SK-N-SH (cell line): ENCODE results near the gene SHB. TPM values are rescaled to one million over a fixed set of nuclear protein-coding genes. Genes with fewer than 3 reads are reported as not detected.
"Not testable (repeated sequence)": the region's sequence is repeated elsewhere in the genome, so short reads cannot be mapped to it uniquely, and the experiment has no call there.

Source experiments
- CTCF ChIA-PET: fragments of 300-600, 350-600 bp; formaldehyde crosslinking; extraction: SDS; loops from one replicate; lab custom pipeline; 2021; lab: Yijun Ruan, JAX
- POLR2A ChIA-PET: fragments of 350-600 bp; sonication (Branson Sonifier 250); formaldehyde crosslinking; extraction: SDS; loops from one replicate; lab custom pipeline; 2020; ENCODE audit warnings: antibody characterized with exemption, inconsistent platforms; lab: Yijun Ruan, JAX
- DNase-seq: peaks from one replicate; pipeline ENCODE4 v3.0.0; 2012
- H2AFZ ChIP-seq: fragments of 200-600 bp; sonication (generic); 2 replicates; pipeline ENCODE4 v1.8.1; 2016; ENCODE audit warnings: antibody characterized with exemption, mild to moderate bottlenecking, low read depth
- H3F3A ChIP-seq: fragments of 200-600 bp; sonication (generic); replicated peaks from 2 replicates; pipeline ENCODE3; 2016; ENCODE audit warnings: antibody characterized with exemption, mild to moderate bottlenecking; ENCODE audit not compliant: insufficient read depth
- H3K27ac ChIP-seq, 2 experiments: fragments of 200-500 bp in 1 of 2; fragments of 200-600 bp in 1 of 2; sonication (Bioruptor generic) in 1 of 2; sonication (generic), shearing (Covaris generic) in 1 of 2; 2 replicates each; pipeline versions ENCODE4 v1.5.1 to v1.6.1; 2014 to 2016; ENCODE audit warnings: low read depth in 2 of 2, inconsistent platforms in 1 of 2, low read length in 1 of 2, mild to moderate bottlenecking in 1 of 2, mixed read lengths in 1 of 2
- H3K27me3 ChIP-seq: fragments of 200-600 bp; sonication (generic), shearing (Covaris generic); 2 replicates; pipeline ENCODE4 v1.6.1; 2016; ENCODE audit warnings: mixed run types; ENCODE audit not compliant: insufficient read depth
- H3K36me3 ChIP-seq, 2 experiments: fragments of 200-500 bp in 1 of 2; fragments of 200-600 bp in 1 of 2; sonication (Bioruptor generic) in 1 of 2; sonication (generic) in 1 of 2; replicated peaks in 1 of 2; 2 replicates each; pipeline versions ENCODE3 to v1.5.1; 2014 to 2016; ENCODE audit warnings: low read length in 1 of 2, mild to moderate bottlenecking in 1 of 2; ENCODE audit not compliant: insufficient read depth in 2 of 2, control insufficient read depth in 1 of 2
- H3K4me1 ChIP-seq, 2 experiments: fragments of 200-500 bp in 1 of 2; fragments of 200-600 bp in 1 of 2; sonication (Bioruptor generic) in 1 of 2; sonication (generic), shearing (Covaris generic) in 1 of 2; 2 replicates each; pipeline versions ENCODE4 v1.5.1 to v1.6.1; 2014 to 2016; ENCODE audit warnings: low read depth in 1 of 2, low read length in 1 of 2, mixed run types in 1 of 2; ENCODE audit not compliant: insufficient read depth in 2 of 2, control insufficient read depth in 1 of 2
- H3K4me2 ChIP-seq: fragments of 200-600 bp; sonication (generic), shearing (Covaris generic); 2 replicates; pipeline ENCODE4 v1.6.1; 2017; ENCODE audit warnings: mixed run types
- H3K4me3 ChIP-seq, 2 experiments: fragments of 200-500 bp in 1 of 2; fragments of 200-600 bp in 1 of 2; sonication (Bioruptor generic) in 1 of 2; sonication (generic), shearing (Covaris generic) in 1 of 2; 2 replicates each; pipeline versions ENCODE4 v1.5.1 to v1.8.1; 2014 to 2016; ENCODE audit warnings: low read depth in 2 of 2, inconsistent platforms in 1 of 2, low read length in 1 of 2, mild to moderate bottlenecking in 1 of 2, mixed read lengths in 1 of 2, moderate library complexity in 1 of 2
- H3K79me2 ChIP-seq: fragments of 200-600 bp; sonication (generic); 2 replicates; pipeline ENCODE4 v1.8.1; 2017; ENCODE audit warnings: mild to moderate bottlenecking; ENCODE audit not compliant: insufficient read depth
- H3K9ac ChIP-seq: fragments of 200-600 bp; sonication (generic); 2 replicates; pipeline ENCODE4 v1.6.1; 2017; ENCODE audit warnings: mixed run types
- H3K9me2 ChIP-seq: fragments of 200-600 bp; sonication (generic); 2 replicates; pipeline ENCODE4 v1.6.1; 2017; ENCODE audit warnings: mixed run types
- H3K9me3 ChIP-seq: fragments of 200-600 bp; sonication (generic); 2 replicates; pipeline ENCODE4 v1.6.1; 2017; ENCODE audit warnings: mixed run types, mild to moderate bottlenecking, moderate library complexity
- H4K20me1 ChIP-seq: fragments of 200-600 bp; sonication (generic); 2 replicates; pipeline ENCODE4 v1.6.1; 2017; ENCODE audit warnings: mild to moderate bottlenecking, mixed run types; ENCODE audit not compliant: insufficient read depth
- FOSL2 ChIP-seq: IDR thresholded peaks from 2 replicates; pipeline ENCODE4 v1.4.0; 2012; ENCODE audit warnings: low read depth, mild to moderate bottlenecking, moderate library complexity, borderline replicate concordance
- FOXJ3 ChIP-seq: sonication (generic); formaldehyde crosslinking; IDR thresholded peaks from 2 replicates; pipeline ENCODE4 v1.5.1; 2020; ENCODE audit warnings: mild to moderate bottlenecking, missing genetic modification reagents
- FOXM1 ChIP-seq: IDR thresholded peaks from 2 replicates; pipeline ENCODE4 v1.4.0; 2012; ENCODE audit warnings: low read depth, mild to moderate bottlenecking
- MXI1 ChIP-seq: IDR thresholded peaks from 2 replicates; pipeline ENCODE4 v1.6.1; 2012; ENCODE audit warnings: mild to moderate bottlenecking, low read depth, low read length, improper control_type of control experiment
- NFIC ChIP-seq: IDR thresholded peaks from 2 replicates; pipeline ENCODE4 v1.4.0; 2012; ENCODE audit warnings: borderline replicate concordance
- POLR2AphosphoS5 ChIP-seq: IDR thresholded peaks from 2 replicates; pipeline ENCODE4 v1.6.1; 2012; ENCODE audit warnings: low read depth, low read length
- RAD21 ChIP-seq: IDR thresholded peaks from 2 replicates; pipeline ENCODE4 v1.6.1; 2012; ENCODE audit warnings: mild to moderate bottlenecking, low read length
- WGBS: methylation state at CpG from one replicate; pipeline ENCODE4 v1.1.6; 2017; ENCODE audit warnings: low lambda C conversion rate; 5-methylcytosine and 5-hydroxymethylcytosine counted together
- polyA plus RNA-seq, 3 experiments: library from polyadenylated mRNA; depleted of rRNA; stranded (reverse); fragments of >200 nt; gene quantifications; 2 replicates each; pipeline ENCODE4 v1.2.3, GENCODE V29; 2012
- TF ChIP-seq, protein P1 (sequence below): IDR thresholded peaks from 2 replicates; pipeline ENCODE4 v1.4.0; 2012; ENCODE audit warnings: low read depth, borderline replicate concordance
- TF ChIP-seq, protein P2 (sequence below): IDR thresholded peaks from 2 replicates; pipeline ENCODE4; 2012

SHB gene
- polyA plus RNA-seq, 1 of the 3 experiments (the other 2 are of a cell fraction) = 26.0 TPM

DNA sequence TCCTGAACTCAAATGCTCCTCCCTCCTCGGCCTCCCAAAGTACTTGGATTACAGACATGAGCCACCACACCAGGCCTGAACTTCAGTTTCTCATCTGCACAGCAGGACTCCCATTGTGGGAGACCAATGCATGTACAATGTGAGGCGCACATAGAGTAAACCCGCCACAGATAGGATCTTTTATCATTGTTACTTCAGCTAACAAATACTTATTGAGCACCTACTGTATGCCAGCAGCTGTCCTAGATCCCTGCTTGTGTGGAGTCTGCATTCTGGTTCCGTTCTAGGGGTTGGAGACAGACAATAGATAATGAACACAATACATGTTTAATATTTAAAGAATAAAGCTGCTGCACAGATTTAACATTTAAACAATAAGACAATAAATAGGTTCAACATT is 158.8 kb downstream of the SHB start:
- Histone ChIP-seq H3K9ac (no peak overlapping the region), H3K79me2 (no peaks in the 10 kb centered on the region), H3K4me3 (no peak overlapping the region), H3K36me3 (peaks cover 2 to 3% of the 10 kb centered on the region in 2 experiments), H3K4me1 (peaks cover 5 to 7% of the 10 kb centered on the region in 2 experiments; a peak in 1 of 4 replicates), H3K27me3 (no peaks in the 10 kb centered on the region), H3K4me2 (no peak overlapping the region), H3K9me2 (no peaks in the 10 kb centered on the region), H3K9me3 (no peaks in the 10 kb centered on the region), H3F3A (peaks cover 4% of the 10 kb centered on the region), H4K20me1 (no peaks in the 10 kb centered on the region), H3K27ac (no peak overlapping the region), H2AFZ (no peak overlapping the region)
- WGBS = 93% methylated on average over 4 of the region's 4 CpGs
- no peak for DNase-seq
- ChIA-PET CTCF (interaction anchor here (0.7 to 6.7 kb wide), 8 partner anchors 28 to 757 kb away, joined by 3 to 124 read pairs (median 5); no protein-coding TSS in a partner anchor), POLR2A (interaction anchor here (0.6 kb wide), 1 partner anchor 23 kb away, joined by 4 read pairs; no protein-coding TSS in a partner anchor)
- TF ChIP-seq RAD21 (no peak), NFIC (no peak), POLR2AphosphoS5 (no peak), FOXM1 (no peak), FOSL2 (no peak), FOXJ3 (CRISPR knock-in tag) (no peak), MXI1 (no peak)
- TF ChIP-seq, protein P1, sequence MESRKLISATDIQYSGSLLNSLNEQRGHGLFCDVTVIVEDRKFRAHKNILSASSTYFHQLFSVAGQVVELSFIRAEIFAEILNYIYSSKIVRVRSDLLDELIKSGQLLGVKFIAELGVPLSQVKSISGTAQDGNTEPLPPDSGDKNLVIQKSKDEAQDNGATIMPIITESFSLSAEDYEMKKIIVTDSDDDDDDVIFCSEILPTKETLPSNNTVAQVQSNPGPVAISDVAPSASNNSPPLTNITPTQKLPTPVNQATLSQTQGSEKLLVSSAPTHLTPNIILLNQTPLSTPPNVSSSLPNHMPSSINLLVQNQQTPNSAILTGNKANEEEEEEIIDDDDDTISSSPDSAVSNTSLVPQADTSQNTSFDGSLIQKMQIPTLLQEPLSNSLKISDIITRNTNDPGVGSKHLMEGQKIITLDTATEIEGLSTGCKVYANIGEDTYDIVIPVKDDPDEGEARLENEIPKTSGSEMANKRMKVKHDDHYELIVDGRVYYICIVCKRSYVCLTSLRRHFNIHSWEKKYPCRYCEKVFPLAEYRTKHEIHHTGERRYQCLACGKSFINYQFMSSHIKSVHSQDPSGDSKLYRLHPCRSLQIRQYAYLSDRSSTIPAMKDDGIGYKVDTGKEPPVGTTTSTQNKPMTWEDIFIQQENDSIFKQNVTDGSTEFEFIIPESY = no peak
- TF ChIP-seq, protein P2, sequence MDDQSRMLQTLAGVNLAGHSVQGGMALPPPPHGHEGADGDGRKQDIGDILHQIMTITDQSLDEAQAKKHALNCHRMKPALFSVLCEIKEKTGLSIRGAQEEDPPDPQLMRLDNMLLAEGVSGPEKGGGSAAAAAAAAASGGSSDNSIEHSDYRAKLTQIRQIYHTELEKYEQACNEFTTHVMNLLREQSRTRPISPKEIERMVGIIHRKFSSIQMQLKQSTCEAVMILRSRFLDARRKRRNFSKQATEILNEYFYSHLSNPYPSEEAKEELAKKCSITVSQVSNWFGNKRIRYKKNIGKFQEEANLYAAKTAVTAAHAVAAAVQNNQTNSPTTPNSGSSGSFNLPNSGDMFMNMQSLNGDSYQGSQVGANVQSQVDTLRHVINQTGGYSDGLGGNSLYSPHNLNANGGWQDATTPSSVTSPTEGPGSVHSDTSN = no peak

DNA sequence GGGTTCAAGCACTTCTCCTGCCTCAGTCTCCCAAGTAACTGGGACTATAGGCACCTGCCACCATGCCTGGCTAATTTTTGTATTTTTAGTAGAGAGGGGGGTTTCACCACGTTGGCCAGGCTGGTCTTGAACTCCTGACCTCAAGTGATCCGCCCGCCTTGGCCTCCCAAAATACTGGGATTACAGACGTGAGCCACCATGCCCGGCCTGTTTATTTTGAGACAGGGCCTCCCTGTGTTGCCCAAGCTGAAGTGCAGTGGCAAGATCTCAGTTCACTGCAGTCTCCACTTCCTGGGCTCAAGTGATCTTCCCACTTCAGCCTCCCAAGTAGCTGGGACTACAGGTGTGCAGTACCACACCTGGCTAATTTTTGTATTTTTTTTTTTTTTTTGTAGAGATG is 159.2 kb downstream of the SHB start:
- H3K79me2 ChIP-seq, H2AFZ ChIP-seq, H3K36me3 ChIP-seq, H3K27me3 ChIP-seq, H3K9me2 ChIP-seq, H3K4me3 ChIP-seq, H3K9me3 ChIP-seq, H3K9ac ChIP-seq, H4K20me1 ChIP-seq, POLR2A ChIA-PET, H3F3A ChIP-seq, H3K4me2 ChIP-seq, H3K27ac ChIP-seq, DNase-seq: not testable (repeated sequence)
- peaks cover 5 to 11% of the 10 kb centered on the region in 2 experiments; a peak in 1 of 4 replicates for H3K4me1 ChIP-seq
- CTCF ChIA-PET = interaction anchor here (0.7 to 6.7 kb wide), 2 partner anchors 452 to 757 kb away, joined by 3 to 124 read pairs; no protein-coding TSS in a partner anchor
- 93% methylated on average over 4 of the region's 5 CpGs for WGBS
